A673 (cell line): Measurements from ENCODE around the gene GLCE.

Source experiments
- EZH2 ChIP-seq: fragments of 200-600 bp; sonication (generic); IDR thresholded peaks from 2 replicates; pipeline ENCODE4 v1.6.1; 2017; ENCODE audit warnings: borderline replicate concordance, low read depth, mild to moderate bottlenecking, mixed read lengths, antibody characterized with exemption, low read length; ENCODE audit not compliant: poor library complexity, severe bottlenecking
- TF ChIP-seq, protein P1 (sequence below): fragments of 300-800, 200-600 bp; sonication (generic); conservative IDR thresholded peaks from 2 replicates; pipeline ENCODE4 v1.5.1; 2017; ENCODE audit warnings: low read depth, mild to moderate bottlenecking, antibody characterized with exemption, low read length, moderate library complexity, mixed read lengths

DNA sequence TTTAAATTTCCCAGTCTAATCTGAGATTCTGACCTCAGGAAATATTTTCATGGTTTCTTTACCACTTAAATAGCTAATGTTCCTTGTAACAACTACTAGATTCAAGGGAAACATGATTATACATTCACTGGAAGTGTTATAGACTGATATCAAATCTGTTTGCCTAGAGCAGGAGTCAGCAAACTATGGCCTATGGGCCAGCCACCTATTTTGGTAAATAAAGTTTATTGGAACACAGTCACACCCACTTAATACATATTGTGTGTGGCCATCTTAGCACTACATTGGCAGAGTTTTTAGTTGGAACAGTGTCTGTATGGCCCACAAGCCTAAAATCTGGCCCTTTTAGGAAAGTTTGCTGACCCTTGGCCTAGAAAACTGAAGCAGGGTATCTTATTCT, 50.1 kb downstream of the GLCE start:
- TF ChIP-seq, protein P1, sequence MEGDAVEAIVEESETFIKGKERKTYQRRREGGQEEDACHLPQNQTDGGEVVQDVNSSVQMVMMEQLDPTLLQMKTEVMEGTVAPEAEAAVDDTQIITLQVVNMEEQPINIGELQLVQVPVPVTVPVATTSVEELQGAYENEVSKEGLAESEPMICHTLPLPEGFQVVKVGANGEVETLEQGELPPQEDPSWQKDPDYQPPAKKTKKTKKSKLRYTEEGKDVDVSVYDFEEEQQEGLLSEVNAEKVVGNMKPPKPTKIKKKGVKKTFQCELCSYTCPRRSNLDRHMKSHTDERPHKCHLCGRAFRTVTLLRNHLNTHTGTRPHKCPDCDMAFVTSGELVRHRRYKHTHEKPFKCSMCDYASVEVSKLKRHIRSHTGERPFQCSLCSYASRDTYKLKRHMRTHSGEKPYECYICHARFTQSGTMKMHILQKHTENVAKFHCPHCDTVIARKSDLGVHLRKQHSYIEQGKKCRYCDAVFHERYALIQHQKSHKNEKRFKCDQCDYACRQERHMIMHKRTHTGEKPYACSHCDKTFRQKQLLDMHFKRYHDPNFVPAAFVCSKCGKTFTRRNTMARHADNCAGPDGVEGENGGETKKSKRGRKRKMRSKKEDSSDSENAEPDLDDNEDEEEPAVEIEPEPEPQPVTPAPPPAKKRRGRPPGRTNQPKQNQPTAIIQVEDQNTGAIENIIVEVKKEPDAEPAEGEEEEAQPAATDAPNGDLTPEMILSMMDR = no peak
- no peak for TF ChIP-seq EZH2
